Measurements from ENCODE around the gene CST5.

DNA sequence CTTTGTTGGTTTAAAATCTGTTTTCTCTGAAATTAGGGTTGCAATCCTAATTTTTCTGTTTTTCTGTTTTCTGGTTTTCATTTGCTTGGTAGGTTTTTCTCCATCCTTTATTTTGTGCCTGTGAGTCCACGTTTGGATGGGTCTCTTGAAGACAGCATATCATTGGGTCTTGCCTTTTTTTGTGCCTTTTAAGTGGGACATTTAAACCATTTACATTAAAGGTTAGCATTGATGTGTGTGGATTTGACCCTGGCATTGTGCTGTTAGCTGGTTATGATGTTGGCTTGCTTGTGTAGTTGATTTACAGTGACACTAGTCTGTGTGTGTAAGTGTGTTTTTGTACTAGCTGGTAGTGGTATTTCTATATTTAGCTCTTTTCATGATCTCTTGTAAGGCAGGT is 28.0 kb upstream of the CST5 start:
- TF ChIP-seq, protein P1, sequence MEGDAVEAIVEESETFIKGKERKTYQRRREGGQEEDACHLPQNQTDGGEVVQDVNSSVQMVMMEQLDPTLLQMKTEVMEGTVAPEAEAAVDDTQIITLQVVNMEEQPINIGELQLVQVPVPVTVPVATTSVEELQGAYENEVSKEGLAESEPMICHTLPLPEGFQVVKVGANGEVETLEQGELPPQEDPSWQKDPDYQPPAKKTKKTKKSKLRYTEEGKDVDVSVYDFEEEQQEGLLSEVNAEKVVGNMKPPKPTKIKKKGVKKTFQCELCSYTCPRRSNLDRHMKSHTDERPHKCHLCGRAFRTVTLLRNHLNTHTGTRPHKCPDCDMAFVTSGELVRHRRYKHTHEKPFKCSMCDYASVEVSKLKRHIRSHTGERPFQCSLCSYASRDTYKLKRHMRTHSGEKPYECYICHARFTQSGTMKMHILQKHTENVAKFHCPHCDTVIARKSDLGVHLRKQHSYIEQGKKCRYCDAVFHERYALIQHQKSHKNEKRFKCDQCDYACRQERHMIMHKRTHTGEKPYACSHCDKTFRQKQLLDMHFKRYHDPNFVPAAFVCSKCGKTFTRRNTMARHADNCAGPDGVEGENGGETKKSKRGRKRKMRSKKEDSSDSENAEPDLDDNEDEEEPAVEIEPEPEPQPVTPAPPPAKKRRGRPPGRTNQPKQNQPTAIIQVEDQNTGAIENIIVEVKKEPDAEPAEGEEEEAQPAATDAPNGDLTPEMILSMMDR (IDR thresholded peaks at IDR 0.05): no peak
- no peak for TF ChIP-seq POLR2A (IDR thresholded peaks at IDR 0.05; ENCODE audit: low read depth)
- no peak for TF ChIP-seq POLR2AphosphoS5 (IDR thresholded peaks at IDR 0.05)
- TF ChIP-seq EP300 (IDR thresholded peaks at IDR 0.05): no peak
